Measurements from ENCODE around the gene EGR2.

The EGR2 gene

DNA sequence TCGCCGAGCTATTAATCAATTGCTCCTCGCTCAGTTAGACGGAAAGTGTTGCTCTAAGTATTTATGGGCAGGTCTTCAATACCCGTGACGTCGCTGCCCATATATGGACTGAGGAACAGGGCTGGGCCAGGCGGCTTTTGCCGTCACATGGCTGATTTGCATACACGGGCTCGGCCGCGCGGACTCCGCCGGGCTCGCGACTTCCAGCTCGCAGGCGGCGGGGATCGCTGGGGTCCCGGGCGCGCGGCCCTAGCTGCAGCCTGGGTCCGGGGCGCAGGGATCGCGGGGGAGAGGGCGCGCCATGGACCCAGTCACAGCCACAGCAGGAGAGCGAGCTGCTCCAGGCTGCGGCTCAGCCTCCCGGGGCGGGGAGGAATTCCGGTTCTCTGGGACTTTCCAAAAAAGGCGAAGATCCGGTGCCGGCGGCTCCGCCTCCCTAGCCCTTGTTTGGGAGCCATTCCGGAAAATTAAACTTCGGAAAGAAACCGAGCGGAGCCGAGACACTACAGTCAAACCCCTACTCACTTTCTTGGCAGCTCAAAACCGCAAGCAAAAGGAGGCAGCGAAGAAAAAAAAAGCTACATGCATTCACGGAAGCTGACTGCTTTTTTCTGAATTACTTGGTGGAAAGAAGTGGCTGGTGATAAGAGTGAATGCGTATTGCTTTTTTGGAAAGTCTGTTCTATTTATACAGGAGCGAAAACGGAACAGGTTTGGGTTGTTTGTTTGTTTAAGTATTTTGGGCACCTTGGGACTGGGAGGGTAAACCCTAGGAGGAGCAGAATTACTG lies at the start of gene EGR2:
TSS of gene EGR2 (minus strand) at position 36 of the 790 bp plus-strand sequence. CDS start 337 bp downstream, outside the sequence.
- DNase-seq, result peak; percentile 96

- no peak for DNase-seq
These were observed 46.3 kb upstream of the EGR2 start for GRCh38 chr10:62862447-62862846.

DNA sequence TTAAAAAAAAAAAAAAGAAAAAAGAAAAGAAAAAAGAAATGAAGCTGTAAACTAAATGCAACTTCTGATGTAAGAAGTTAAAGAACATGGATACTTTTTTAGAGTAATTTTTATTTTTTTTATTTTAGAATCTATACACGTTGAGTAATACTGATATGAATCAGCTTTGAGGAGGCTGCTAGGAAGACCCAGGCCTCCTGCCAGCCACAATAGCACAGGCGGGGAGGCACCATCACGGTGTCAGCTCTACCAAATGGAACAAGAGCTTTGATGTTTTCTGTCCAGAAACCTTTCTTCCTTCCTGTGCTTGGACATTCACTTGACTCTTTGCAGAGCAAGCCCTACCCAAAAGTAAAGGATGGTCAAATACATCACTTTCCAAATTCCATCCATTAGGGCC lies 45.3 kb upstream of the EGR2 start:
- DNase-seq, result no peak

- DNase-seq, result peak; percentile 4
These were observed 44.8 kb upstream of the EGR2 start for GRCh38 chr10:62860946-62861345.

DNA sequence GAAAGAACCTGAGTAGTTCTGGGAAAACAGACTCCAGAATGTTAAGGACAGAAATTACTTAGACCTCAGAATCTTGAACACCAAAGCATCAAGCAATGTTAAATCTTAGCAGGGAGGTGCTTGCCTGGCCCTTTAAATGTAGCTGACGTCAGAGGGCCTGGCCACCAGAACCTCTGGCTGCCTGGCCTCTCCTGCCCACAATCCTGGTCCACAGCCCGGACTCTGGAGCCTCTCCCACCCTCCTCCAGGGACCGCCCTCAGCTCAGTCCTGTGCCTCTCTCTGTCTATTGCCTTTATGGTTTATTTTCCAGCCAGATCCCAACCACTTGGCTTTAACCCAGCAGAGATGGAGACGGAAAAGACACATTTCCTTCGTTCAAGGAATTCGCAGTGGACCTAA lies 42.2 kb upstream of the EGR2 start:
- DNase-seq, result no peak

- no peak for DNase-seq
These were observed 39.9 kb upstream of the EGR2 start for GRCh38 chr10:62856021-62856420.

GRCh38 chr10:62853710-62854109 lies 37.5 kb upstream of the EGR2 start:
- no peak for DNase-seq

GRCh38 chr10:62852961-62853702 lies 37.0 kb upstream of the EGR2 start:
- DNase-seq, result no peak

- DNase-seq, result no peak
These were observed 35.3 kb upstream of the EGR2 start for GRCh38 chr10:62851442-62851841.

DNA sequence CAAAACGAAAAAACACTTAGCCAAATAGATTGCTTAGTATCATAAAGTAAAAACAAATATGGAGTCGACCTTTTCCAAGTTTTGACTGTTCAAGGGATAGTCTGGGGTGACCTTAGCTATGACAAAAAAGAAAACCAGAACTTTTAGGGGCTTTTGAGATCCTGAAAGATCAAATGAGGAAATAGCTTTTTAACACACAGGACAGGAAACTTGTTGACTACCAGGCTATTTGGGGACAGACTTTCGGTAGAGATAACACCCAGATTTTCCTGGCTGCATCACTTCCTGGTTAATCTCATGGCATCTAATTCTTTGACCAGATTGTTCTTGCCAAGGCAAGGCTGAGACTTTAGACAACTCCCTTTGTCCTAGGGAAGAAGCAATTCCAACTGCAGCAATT lies 34.5 kb upstream of the EGR2 start:
- DNase-seq, result no peak

GRCh38 chr10:62847433-62847832 lies 31.3 kb upstream of the EGR2 start:
- no peak for DNase-seq

DNA sequence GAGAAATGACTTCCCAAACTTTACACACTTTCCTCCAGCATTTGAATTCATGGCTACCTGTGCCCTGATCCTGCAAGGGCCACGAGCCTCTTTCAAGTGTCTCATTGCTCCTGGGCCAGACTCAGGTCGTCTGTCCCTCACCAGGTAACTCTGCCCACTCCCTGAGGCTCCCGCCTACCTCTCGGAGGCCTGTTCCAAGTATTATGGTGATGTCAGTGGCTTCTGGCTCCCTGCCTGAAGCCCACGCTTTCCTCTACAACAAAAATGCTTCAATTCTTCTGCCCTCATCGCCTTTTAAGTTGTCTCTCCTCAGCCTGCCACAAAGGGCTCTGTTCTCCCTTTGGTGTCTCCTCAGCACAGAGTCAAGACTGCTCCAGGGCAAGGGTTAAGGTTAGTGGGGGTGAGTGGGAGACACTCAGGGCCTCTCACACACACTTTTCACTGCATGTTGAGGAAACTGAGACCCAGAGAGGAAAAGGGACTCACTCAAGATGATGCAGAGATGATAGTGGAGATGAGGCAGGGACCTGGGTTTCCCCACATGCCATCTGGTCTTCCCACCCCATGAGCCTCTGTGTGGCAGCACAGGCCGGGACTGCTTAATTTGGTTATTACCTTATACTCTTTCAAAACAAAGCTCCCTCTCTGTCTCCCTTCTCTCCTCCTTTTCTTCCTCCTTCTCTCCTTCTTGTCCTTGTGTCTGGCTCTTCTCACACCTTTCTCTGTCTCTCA lies 28.3 kb upstream of the EGR2 start:
- no peak for DNase-seq

- DNase-seq, result no peak
These were observed 27.4 kb upstream of the EGR2 start for GRCh38 chr10:62843600-62843999.

DNA sequence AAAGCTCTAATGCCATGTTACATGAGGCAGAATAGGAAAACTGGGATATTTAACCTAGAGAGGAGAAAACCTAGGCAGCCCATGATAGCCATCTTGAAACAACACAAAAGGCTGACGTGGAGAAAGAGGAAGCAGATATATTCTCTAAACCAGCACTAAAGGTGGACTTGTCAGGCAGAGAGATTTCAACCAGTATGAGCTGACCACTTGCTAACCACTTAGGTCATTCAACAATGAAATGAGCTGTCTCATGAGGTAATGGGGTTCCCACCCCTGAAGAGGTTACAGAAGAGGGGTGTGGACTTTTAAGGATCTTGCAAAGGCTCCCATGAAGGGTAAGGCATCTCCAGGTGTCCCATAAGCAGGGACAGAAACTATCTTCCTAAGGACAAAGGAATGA lies 26.8 kb upstream of the EGR2 start:
- no peak for DNase-seq

GRCh38 chr10:62839590-62839989 lies 23.4 kb upstream of the EGR2 start:
- DNase-seq, result no peak

DNA sequence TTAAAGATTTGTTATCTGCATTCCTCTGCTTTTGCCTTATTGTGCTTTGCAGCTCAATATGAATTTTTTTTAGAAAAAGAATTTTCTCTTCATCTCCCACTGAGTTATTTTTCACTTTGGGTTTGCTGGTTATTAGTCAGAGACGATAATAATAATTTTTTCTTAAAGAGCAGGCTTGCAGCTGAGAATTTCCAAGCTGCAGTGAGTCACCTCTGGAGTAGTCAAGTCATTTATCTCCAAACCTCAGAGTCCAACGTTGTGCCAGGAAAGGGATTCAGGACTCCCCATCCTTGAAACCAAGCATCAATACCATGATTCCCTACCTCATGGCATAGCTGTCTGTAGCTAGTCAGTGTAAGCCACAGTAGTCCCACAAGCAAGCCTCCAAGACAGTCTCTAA lies 15.2 kb upstream of the EGR2 start:
- DNase-seq, result no peak

- no peak for DNase-seq
These were observed 14.5 kb upstream of the EGR2 start for GRCh38 chr10:62830679-62831078.

DNA sequence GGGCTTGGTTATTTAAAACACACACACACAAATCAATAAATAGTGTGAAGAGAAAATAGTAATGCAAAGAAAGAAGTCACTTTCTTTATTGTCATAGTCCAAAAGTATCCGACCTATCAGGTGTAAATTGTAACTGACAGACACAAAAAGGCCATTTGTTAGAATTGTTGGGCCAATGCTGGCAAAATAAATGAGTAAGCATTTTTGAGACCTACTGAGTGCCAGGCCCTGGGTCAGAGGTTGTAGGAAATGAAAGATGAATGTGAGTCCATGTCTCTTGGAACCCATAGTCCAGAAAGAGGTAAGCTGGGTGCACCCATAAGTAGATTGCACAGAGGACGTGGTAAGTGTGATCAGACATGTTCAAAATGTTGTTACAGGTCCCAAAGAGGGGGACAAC lies 13.5 kb upstream of the EGR2 start:
- DNase-seq, result no peak

- DNase-seq, result no peak
These were observed 10.1 kb upstream of the EGR2 start for GRCh38 chr10:62826273-62826672.

GRCh38 chr10:62820586-62820985 lies 4.4 kb upstream of the EGR2 start:
- DNase-seq, result no peak

GRCh38 chr10:62819141-62819920 lies 3.2 kb upstream of the EGR2 start:
- DNase-seq, result no peak

DNA sequence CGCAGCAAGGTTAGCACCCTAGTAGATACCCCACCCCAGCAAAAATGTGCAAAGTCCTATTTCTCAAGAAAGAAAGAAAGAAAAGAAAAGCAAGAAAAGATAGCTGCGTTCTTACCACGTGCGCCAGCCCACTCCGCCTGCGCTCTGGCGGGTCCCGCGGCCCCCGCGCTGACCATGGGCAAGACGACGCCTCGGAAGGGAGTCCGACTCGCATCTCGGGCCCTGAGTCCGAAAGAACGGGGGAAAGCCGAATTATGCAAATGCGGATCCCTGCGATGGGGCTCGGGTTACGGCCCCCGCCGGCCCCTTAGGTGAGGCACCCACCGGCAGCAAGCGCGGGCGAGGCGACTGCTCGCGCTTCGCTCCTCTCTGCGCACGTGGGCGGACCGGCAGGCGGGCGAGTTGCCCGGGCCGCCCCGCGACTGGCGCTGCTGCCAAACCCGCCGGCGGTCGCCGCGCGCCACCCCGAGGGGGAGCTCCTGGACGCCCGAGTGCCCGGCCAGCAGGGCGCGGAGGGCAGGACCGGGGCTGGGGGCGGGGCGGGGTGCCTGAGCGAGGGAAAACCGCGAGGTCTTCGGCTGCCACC lies 2.4 kb upstream of the EGR2 start:
- DNase-seq, result peak; percentile 50

Measured in CD4-positive, alpha-beta T cell treated with Interleukin-6 for 4 hours (primary cell).